ENCODE results near the gene TRIL.

Gene TRIL

GRCh38 chr7:28957064-28957750 is 923 bp downstream of the TRIL start:
- no peak overlapping the region for H3K4me3 ChIP-seq (ENCODE audit: low read depth, low read length)
- no peak for TF ChIP-seq POLR2A (IDR thresholded peaks at IDR 0.05; ENCODE audit: extremely low read depth, insufficient read length)
- no peak for TF ChIP-seq CTCF (IDR thresholded peaks at IDR 0.05; ENCODE audit: low read depth, low read length)
- no peak for TF ChIP-seq MAX (IDR thresholded peaks at IDR 0.05; ENCODE audit: low read depth, low read length)
- no peak for TF ChIP-seq MYC (IDR thresholded peaks at IDR 0.05; ENCODE audit: low read depth, low read length)
- no peak for DNase-seq (ENCODE audit: low read depth)

- peak; percentile 32 for DNase-seq (ENCODE audit: low read depth)
- no peak overlapping the region for H3K4me3 ChIP-seq (ENCODE audit: low read depth, low read length)
- TF ChIP-seq POLR2A (IDR thresholded peaks at IDR 0.05; ENCODE audit: extremely low read depth, insufficient read length) (no peak), CTCF (IDR thresholded peaks at IDR 0.05; ENCODE audit: low read depth, low read length) (peak; percentile 47)
These were observed 1.5 kb downstream of the TRIL start for GRCh38 chr7:28956608-28957063.

- TF ChIP-seq CTCF (IDR thresholded peaks at IDR 0.05; ENCODE audit: low read depth, low read length) (no peak), MYC (IDR thresholded peaks at IDR 0.05; ENCODE audit: low read depth, low read length) (no peak), MAX (IDR thresholded peaks at IDR 0.05; ENCODE audit: low read depth, low read length) (no peak), POLR2A (IDR thresholded peaks at IDR 0.05; ENCODE audit: extremely low read depth, insufficient read length) (no peak)
- no peak for DNase-seq (ENCODE audit: low read depth)
- H3K4me3 ChIP-seq (ENCODE audit: low read depth, low read length) = no peak overlapping the region
These were observed 2.2 kb downstream of the TRIL start for GRCh38 chr7:28955718-28956607.

GRCh38 chr7:28955356-28955717 is 2.8 kb downstream of the TRIL start:
- TF ChIP-seq MAX (IDR thresholded peaks at IDR 0.05; ENCODE audit: low read depth, low read length) (no peak), POLR2A (IDR thresholded peaks at IDR 0.05; ENCODE audit: extremely low read depth, insufficient read length) (no peak), MYC (IDR thresholded peaks at IDR 0.05; ENCODE audit: low read depth, low read length) (no peak), CTCF (IDR thresholded peaks at IDR 0.05; ENCODE audit: low read depth, low read length) (no peak)
- no peak for DNase-seq (ENCODE audit: low read depth)
- H3K4me3 ChIP-seq (ENCODE audit: low read depth, low read length) = no peak overlapping the region

- TF ChIP-seq POLR2A (IDR thresholded peaks at IDR 0.05; ENCODE audit: extremely low read depth, insufficient read length) (no peak), CTCF (IDR thresholded peaks at IDR 0.05; ENCODE audit: low read depth, low read length) (no peak), MYC (IDR thresholded peaks at IDR 0.05; ENCODE audit: low read depth, low read length) (no peak), MAX (IDR thresholded peaks at IDR 0.05; ENCODE audit: low read depth, low read length) (no peak)
- DNase-seq (ENCODE audit: low read depth) = no peak
- H3K4me3 ChIP-seq (ENCODE audit: low read depth, low read length) = no peak overlapping the region
These were observed 3.2 kb downstream of the TRIL start for GRCh38 chr7:28954946-28955345.

All from NB4 (cell line).